Measurements from ENCODE around the gene ATP10A. TPM values are rescaled to one million over a fixed set of nuclear protein-coding genes. Genes with fewer than 3 reads are reported as not detected.

Gene ATP10A
- total RNA-seq, 1 donor from 2014 or later, result 6.8 TPM

- Mint-ChIP-seq H3K4me3 (no peak overlapping the region), H3K4me1 (peaks cover 39% of the 10 kb centered on the region), H3K9me3 (no peaks in the 10 kb centered on the region), H3K36me3 (ENCODE audit: low read depth) (no peaks in the 10 kb centered on the region), H3K27ac (ENCODE audit: unreplicated experiment) (peak overlapping the region; percentile 91), H3K27me3 (ENCODE audit: low read depth) (no peaks in the 10 kb centered on the region)
- no peak for DNase-seq (ENCODE audit: low read depth, low spot score)
- TF ChIP-seq, protein P1, sequence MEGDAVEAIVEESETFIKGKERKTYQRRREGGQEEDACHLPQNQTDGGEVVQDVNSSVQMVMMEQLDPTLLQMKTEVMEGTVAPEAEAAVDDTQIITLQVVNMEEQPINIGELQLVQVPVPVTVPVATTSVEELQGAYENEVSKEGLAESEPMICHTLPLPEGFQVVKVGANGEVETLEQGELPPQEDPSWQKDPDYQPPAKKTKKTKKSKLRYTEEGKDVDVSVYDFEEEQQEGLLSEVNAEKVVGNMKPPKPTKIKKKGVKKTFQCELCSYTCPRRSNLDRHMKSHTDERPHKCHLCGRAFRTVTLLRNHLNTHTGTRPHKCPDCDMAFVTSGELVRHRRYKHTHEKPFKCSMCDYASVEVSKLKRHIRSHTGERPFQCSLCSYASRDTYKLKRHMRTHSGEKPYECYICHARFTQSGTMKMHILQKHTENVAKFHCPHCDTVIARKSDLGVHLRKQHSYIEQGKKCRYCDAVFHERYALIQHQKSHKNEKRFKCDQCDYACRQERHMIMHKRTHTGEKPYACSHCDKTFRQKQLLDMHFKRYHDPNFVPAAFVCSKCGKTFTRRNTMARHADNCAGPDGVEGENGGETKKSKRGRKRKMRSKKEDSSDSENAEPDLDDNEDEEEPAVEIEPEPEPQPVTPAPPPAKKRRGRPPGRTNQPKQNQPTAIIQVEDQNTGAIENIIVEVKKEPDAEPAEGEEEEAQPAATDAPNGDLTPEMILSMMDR (conservative IDR thresholded peaks at IDR 0.05), result no peak
Measured at GRCh38 chr15:25802285-25802830, 60.8 kb downstream of the ATP10A start.

- H3K27me3 Mint-ChIP-seq (ENCODE audit: low read depth), result no peaks in the 10 kb centered on the region
- no peaks in the 10 kb centered on the region for H3K36me3 Mint-ChIP-seq (ENCODE audit: low read depth)
- TF ChIP-seq, protein P1 (conservative IDR thresholded peaks at IDR 0.05), result no peak
- no peak overlapping the region for H3K4me3 Mint-ChIP-seq
- DNase-seq (ENCODE audit: low read depth, low spot score), result no peak
- H3K9me3 Mint-ChIP-seq, result no peaks in the 10 kb centered on the region
- peaks cover 43% of the 10 kb centered on the region for H3K4me1 Mint-ChIP-seq
- peak overlapping the region; percentile 91 for H3K27ac Mint-ChIP-seq (ENCODE audit: unreplicated experiment)
Measured at GRCh38 chr15:25801586-25802284, 61.4 kb downstream of the ATP10A start.

DNA sequence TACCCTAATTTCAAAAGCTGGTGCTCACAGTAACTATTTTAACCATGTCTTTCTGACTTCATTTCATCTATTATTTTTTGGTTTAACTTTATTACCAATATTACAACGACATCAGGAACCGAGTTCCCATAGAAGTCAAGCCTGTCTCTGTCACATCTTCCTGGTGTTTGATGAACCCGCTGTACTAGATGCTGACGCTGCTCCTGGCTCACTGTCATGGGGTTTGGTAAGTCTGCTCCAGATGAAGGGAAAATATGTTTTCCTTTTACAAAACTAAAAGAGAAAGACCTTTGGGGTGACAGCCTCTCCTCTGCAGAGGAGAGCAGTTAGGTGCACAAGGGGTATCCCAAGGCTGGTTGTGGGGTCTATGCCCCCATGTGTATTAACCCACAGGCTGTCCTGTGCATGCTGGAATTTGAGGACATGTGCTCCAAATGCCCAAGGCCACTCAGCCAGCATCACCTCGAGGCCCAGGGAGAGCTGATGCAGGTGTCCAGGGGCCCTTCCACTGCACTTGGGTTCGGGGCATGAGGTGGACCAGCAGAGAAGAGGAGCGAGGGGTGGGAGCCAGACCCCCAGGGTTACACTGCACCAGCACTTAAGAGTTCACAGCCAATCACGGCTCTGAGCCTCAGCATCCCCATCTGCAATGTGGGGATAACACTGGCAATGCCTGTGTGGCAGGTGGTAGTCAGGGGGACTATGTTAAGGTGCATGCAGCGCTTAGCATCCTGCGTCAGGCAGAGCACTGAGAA lies 62.2 kb downstream of the ATP10A start:
- TF ChIP-seq, protein P1 (conservative IDR thresholded peaks at IDR 0.05), result no peak
- H3K9me3 Mint-ChIP-seq, result no peaks in the 10 kb centered on the region
- no peak for DNase-seq (ENCODE audit: low read depth, low spot score)
- no peak overlapping the region for H3K27ac Mint-ChIP-seq (ENCODE audit: unreplicated experiment)
- H3K27me3 Mint-ChIP-seq (ENCODE audit: low read depth), result no peaks in the 10 kb centered on the region
- H3K36me3 Mint-ChIP-seq (ENCODE audit: low read depth), result no peaks in the 10 kb centered on the region
- peaks cover 41% of the 10 kb centered on the region for H3K4me1 Mint-ChIP-seq
- no peak overlapping the region for H3K4me3 Mint-ChIP-seq

- H3K27me3 Mint-ChIP-seq (ENCODE audit: low read depth), result no peaks in the 10 kb centered on the region
- H3K9me3 Mint-ChIP-seq, result no peaks in the 10 kb centered on the region
- TF ChIP-seq, protein P1 (conservative IDR thresholded peaks at IDR 0.05), result no peak
- H3K4me3 Mint-ChIP-seq, result no peak overlapping the region
- peaks cover 49% of the 10 kb centered on the region for H3K4me1 Mint-ChIP-seq
- no peak for DNase-seq (ENCODE audit: low read depth, low spot score)
- no peak overlapping the region for H3K27ac Mint-ChIP-seq (ENCODE audit: unreplicated experiment)
- no peaks in the 10 kb centered on the region for H3K36me3 Mint-ChIP-seq (ENCODE audit: low read depth)
Measured at GRCh38 chr15:25799906-25800700, 63.0 kb downstream of the ATP10A start.

All from neural crest cell (in vitro differentiated cells).